Sciatic nerve (tissue), 2 donors: ENCODE data around the gene NOX4. TPM values are rescaled to one million over a fixed set of nuclear protein-coding genes. Genes with fewer than 3 reads are reported as not detected.

Experiments
- ATAC-seq: fragments of 200-7000 bp; cut with Tn5 transposase; one replicate; pipeline ENCODE4 v1.9.1; 2020; ENCODE audit warnings: mild to moderate bottlenecking, moderate library complexity
- DNase-seq: peaks from one replicate; pipeline ENCODE4 v3.0.0-alpha.2; 2020; ENCODE audit warnings: low spot score
- intact Hi-C: fragments of 100-400 bp; cut with DNase I; formaldehyde crosslinking; loops from one replicate; pipeline ENCODE4 v1.14.2; 2022
- total RNA-seq: library from RNA; stranded (reverse); fragmentation: NEBNext Ultra II Directional; extraction: Animal tissue kit (Norgen Biotek cat#: 25700); gene quantifications from one replicate; pipeline ENCODE4 v1.2.1, GENCODE V29; 2021
- donor health status: DM: no; HTN: no; CAD: no.
- donor health status: DM: no; HTN: no; CAD: no.

NOX4 gene
- total RNA-seq, result 16.0 TPM

DNA sequence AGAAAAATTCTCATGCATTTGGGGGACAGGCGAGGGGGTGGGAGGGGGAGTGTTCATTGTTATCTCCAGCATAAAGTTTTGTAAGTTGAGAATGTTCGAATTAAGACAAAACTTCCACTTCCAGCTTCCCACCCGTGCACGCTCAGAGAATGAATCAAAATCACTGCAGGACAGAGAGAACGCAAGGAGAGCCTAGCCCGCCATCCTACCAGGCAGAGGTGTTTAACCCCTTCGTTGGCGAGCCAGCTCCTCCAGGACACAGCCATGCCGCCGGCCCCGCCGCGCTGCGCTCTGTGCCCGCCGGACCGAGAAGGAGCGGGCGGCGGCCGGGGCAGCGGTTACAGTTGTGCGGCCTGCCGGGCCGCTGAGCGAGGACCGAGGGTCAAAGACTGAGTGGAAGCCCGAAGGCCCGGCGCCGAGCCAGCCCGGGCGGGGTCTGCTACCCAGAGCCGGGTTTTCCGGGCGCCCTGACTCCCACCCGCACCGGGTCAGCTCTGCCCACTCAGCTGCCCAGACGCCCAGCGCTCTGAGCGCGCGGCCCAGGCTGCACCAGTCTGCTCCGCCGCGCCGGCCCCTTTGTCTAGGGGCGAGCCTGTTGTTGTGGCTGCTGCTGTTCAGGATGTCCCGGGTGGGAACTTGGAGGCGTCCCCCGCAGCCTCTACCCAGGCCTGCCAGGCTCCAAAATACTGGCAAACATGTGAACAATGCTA lies at the start of gene NOX4:
Gene NOX4, minus strand, starts transcription at position 395 of the 710 bp plus-strand sequence. Its CDS starts 129 bp downstream, at position 266.
- peak; percentile 70 for DNase-seq
- peak; percentile 89 for ATAC-seq
- intact Hi-C loops, result no loop called here

DNA sequence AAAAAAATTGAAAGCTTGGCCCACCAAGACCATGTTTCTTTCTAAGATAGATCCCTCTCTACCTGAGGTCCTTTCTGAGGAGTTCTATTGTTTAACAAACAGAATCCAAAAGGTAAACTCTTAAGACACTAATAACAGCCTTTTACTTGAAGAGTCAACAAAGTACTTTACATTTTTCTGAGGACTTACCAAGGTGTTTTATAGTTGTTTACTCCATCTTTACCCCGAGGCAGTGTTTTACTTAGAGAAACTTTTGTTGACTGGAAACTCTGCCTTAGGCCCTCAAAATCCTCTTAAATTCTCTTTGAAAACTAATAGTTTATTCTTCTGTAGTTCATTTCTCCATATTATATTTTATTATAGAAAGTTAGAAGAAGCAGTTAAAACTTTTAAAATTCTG lies 49.7 kb upstream of the NOX4 start:
- no peak for ATAC-seq
- intact Hi-C loops, result no loop called here
- DNase-seq, result no peak

DNA sequence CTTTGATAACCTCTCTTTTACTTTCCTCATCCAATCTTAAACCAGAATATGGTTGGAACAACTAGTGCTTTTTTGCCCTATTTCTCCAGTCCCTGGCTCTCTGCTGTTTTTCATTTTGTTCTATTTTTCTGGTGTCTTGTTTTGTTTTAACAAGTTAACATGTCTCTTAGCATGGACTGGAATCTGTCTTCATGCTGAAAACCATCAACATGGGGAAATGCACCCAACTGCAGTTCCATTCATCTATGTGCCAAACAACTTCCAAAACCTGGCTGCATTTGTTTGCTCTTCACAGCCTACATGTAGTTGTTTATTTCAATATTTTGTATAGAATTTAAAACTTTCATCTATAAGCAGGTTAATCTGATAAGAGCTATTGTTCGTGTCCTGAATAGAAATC lies 46.8 kb upstream of the NOX4 start:
- DNase-seq, result no peak
- ATAC-seq, result no peak
- intact Hi-C loops, result no loop called here

DNA sequence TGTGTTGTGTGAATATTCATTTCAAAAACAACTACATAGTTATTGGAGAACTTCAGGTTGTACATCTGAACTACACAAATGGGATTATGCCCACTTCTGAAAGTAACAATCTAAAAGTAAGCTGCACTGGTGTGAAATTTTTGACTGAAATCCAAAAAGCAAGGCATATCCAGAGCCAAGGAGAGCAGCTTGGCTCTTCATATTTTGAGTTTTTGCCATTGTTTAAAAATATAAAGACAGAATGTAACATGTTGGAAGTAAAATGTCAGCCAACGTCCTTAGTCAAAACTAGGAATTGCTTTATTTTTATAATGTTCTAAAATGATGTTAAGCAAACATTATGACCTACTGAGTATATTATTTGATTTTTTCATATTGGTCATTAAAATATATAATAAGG lies 45.8 kb upstream of the NOX4 start:
- intact Hi-C loops, result no loop called here
- no peak for ATAC-seq
- DNase-seq, result no peak

DNA sequence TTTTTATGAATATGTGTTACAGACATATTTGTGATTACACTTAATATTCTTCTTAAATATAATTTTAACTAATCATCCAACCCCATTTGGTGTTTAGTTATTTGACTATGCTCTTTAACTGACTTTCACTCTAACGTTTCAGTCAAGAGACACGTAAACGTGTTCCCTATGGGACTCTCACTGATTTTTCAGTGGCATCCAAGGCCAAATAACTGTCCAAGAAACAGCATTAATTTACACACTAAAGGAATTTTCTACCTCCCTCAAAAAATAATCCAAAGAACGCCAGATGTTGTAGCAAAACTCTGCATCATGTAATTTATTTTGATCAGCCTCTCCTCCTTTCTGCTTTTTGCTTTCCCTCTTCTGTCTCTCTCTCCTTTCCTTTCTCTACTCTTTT lies 44.0 kb upstream of the NOX4 start:
- no peak for DNase-seq
- intact Hi-C loops, result no loop called here
- ATAC-seq, result no peak

DNA sequence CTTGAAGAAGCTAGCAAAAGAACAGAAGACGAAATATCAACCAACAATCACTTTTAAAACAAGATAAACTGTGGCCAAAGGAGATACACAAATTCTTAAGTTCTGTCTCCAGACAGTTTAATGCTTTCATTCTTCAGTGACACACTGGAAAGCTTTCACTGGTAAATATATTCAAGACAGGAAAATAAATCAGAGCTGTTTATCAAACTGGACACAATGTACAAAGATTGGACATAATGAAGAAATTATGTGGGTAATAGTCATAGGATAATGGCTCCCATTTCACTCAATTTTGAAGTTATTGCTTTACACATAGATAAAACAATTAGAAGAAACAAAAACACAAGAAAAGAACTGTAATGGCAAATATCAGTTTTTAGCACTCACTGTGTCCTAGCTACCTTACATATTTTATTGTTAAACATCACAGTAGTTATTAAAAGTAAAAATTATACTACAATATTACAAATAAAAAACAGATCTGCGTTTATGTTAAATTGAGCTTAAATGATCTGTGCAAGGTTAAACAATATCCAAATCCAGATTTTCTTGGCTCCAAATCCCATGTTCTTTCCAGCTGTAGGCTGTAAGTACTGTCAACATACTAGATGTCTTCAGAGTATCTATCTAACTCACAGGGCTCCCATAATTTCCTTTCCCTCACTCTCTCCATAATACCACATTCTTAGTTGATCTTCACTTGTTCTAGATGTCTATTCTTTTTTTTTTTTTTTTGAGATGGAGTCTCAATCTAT lies 38.6 kb upstream of the NOX4 start:
- intact Hi-C loops, result no loop called here
- DNase-seq (no peak), ATAC-seq (no peak)

DNA sequence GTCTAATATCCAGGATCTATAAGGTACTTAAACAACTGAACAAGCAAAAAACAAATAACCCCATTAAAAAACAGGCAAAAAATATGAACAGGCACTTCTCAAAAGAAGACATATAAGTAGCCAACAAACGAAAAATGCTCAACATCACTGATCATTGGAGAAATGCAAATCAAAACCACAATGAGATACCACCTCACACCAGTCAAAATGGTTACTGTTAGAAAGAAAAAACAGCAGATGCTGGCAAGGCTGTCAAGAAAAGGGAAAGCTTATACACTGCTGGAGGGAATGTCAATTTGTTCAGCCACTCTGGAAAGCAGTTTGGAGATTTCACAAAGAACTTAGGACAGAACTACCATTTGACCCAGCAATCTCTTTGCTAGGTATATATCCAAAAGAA lies 30.6 kb upstream of the NOX4 start:
- DNase-seq, result no peak
- intact Hi-C loops, result no loop called here
- ATAC-seq, result no peak

DNA sequence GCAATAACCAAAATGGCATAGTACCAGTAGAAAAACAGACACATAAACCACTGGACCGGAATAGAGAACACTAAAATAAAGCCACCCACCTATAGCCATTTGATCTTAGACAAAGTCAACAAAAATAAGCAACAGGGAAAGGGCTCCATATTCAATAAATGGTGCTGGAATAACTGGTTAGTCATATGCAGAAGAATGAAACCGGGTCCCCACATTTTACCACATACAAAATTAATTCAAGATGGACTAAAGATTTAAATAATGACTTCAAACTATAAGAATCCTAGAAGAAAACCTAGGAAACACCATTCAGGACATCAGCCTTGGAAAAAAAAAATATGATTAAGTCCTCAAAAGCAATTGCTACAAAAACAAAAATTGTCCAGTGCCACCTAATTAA lies 30.1 kb upstream of the NOX4 start:
- intact Hi-C loops, result no loop called here
- DNase-seq (no peak), ATAC-seq (no peak)

DNA sequence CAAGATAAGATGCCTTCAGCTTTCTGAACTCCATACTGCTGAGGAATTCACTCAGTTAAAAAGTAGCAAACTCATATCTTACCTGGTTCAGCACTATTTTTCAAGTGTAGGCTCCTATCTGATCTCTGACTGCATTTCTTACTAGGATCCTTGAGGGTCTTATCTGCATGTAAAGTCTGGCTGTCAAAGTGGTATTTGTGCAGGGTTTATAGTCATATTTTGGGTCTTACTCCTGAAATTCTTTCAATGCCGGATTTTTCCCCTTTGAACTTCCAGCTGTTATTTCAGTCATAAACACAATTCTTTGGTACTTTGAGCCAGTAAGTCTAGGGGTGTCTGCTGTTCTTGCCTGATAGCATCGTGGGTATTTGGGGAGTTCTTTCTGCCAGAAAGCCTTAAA lies 25.3 kb upstream of the NOX4 start:
- intact Hi-C loops, result no loop called here
- DNase-seq, result no peak
- no peak for ATAC-seq

DNA sequence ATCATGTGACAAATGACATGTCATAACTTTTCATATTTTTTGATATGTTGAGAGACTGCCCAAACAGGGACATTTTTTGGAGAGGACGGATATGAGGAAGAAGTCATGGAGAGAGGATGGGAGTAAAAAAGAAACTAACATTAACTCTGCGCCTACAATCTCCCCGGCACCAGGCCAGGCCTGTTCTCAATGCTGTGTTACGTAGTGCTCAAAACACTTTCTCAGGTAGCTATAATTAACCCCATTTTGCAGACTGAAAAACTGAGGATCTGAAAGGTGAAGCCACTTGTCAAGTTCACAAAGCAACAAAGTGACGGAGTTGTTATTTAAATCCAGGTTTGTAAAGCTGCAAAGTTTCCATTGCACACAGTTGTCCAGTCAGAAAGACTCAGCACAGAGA lies 17.4 kb upstream of the NOX4 start:
- intact Hi-C loops, result no loop called here
- DNase-seq (no peak), ATAC-seq (no peak)

DNA sequence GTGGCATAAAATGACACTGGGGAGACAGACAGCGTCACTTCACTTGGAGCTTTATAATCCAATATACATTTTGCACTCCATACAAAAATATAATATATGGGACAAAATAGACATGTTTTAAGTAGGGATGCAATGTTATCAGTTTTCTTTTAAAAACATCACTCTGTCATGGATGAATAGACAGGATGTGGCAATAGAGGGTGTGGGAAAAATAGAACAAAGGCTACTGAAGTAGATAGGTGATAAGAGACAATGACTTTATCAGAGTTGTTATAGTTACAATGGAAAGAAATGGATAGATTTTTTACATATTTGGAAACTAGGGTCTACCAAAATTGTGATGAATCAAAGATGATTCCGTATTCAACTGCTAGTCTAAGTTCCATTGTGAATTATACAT lies 13.1 kb upstream of the NOX4 start:
- intact Hi-C loops, result no loop called here

DNA sequence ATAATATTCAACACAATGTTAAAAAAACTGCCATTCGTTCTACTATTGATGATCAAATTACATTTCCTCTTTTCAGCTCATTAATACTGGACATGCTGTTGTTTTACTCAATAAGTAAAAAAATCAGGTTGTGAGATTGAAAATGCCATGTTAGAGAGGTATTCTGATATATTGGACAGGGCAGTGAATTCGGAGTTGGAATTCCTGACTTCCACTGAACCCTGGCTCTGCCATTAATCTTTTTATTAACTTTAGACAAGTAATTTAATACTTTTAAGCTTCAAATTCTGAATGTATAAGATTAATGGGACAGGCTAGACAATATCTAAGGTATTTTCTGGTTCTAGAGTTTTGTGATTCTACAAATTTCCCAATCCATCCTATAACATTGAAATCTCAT lies 12.2 kb upstream of the NOX4 start:
- DNase-seq, result no peak
- intact Hi-C loops, result no loop called here
- ATAC-seq, result no peak

More for the DNA sequence above, 13.1 kb upstream of the NOX4 start:
- no peak for DNase-seq
- no peak for ATAC-seq

DNA sequence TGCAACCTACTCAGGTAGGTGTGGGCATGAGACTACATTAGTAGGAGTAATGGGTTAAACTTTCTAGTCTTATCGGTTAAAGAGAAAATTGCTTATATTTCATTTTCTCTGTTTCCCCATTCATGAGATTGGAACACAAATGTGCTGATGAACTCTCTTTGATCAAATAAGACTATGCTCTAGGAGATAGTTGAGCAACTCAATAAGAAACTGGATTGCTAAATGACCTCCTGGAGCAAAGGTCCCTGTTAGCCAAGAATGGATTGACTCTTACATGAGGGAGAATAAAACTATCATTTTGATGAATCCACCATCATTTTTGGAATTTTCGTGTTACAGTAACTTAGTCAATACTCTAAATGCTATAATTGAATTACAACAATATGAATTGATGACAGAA lies 11.1 kb upstream of the NOX4 start:
- ATAC-seq (no peak), DNase-seq (no peak)
- intact Hi-C loops, result no loop called here

DNA sequence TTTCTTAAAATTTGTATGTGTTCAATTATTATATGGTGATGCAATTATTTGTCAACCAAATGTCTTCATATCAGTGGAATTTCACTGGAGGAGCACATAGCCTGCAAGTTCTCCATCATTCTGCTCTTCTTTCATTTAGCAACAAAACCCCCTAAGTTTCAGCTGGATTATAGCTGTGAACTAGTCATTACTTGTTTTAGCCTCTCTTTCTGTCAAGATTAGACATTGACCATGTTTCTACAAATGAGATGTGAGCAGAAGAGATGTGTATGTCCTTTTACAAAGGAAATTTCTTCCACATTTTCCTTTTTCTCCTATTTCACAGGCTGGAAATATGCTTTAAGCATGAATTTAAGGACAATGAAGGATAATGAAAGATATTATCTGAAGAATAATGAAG lies 9.2 kb upstream of the NOX4 start:
- DNase-seq (no peak), ATAC-seq (no peak)
- intact Hi-C loops, result no loop called here

DNA sequence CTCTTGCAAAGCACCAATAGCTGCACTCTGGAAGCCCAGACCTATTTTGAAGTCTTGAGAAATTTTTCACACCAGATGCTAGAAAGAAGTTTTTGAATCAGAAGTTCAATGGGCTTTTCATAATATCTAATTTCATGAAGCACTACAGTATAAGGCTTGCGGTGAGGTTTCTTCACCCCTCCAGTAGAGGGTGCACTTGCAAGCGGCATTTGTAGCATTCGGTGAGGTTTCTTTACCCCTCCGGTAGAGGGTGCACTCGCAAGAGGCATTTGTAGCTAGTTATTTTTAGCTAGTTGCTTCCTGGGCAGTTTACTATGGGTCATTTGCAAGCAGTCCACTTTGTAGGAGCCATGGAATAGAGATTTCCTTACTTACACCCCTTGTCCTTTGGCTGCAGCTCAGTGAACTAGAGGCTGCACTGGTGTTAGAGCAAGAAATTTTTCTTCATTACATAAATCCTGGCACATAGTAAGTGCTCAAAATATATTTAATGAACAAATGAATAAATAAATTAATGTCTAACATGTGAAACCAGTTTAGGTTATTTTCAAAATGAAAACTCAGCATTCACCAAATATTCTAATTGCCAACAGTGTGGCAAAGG lies 7.8 kb upstream of the NOX4 start:
- DNase-seq (no peak), ATAC-seq (no peak)
- intact Hi-C loops, result no loop called here

DNA sequence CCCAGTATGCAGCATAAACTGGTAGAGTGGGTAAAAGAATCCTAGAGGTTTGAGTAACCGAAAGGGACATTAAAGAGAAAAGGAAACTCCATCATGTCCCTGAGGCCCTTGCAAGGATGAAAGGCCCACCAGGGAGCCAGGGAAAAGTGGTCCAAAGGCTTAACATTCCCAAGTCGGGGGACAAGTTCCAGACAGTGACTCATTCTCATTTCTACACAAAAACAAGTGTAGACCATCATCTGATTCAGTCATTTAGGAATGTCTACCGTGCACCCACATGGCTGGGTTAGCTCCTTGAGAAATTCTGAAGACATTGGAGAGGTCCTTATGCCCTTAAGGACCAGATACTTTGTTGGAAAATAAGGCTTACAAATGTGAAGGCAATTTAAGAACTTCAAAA lies 4.8 kb upstream of the NOX4 start:
- ATAC-seq, result peak; percentile 64
- DNase-seq, result no peak
- intact Hi-C loops, result no loop called here

DNA sequence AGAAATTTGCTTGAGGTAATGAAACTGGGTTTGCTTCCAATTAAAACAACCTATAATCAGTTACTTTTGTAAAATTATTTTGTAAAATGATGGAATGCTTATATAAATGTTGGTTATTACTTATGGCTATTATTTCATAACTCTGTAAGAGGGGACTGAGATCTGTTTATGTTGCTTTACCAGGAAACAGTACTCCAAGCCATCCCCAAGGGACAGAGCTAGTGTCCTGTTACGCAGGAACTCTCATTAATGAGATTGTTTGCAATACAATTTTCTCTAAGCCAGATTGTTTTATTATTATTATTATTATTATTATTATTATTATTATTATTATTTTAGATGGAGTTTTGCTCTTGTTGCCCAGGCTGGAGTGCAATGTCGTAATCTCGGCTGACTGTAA lies 2.3 kb upstream of the NOX4 start:
- intact Hi-C loops, result no loop called here
- no peak for ATAC-seq
- no peak for DNase-seq

DNA sequence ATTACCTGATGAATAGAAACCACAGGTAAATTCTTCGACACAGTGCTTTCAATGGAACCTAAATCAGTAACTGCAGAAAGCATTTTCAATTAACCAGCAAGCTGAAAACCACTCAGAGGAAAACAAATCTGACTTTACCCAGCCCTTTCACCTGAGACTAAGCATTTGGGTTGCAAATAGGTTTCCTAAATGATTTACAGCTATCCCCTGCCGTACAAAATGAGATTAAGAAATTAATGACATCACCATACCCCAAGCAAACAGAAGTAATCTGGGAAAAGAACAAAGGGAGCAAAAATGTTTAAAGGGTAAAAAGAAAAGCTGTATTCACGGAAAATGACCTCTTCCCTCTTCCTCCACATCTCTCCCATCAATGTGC lies 584 bp downstream of the NOX4 start:
- ATAC-seq (no peak), DNase-seq (no peak)
- intact Hi-C loops, result no loop called here

DNA sequence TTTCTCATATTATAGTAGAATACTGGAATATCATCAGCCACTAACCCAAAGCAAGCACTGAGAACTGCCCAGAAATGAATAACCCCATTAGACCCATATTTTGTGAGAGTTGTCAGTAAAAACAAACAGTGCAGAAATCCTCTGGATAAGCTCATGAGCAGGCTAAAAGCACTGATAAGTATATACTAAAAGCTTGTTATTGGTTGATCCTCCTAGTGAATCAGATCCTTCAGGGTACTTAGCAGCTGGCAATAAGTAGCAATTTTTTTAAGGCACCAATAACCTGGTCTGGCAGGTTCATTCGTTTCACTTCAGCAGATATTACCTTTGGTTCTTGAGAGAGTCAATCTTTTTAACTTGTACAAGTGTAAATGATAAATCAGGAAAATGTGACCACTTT lies 1.2 kb downstream of the NOX4 start:
- no peak for ATAC-seq
- intact Hi-C loops, result no loop called here
- DNase-seq, result no peak

DNA sequence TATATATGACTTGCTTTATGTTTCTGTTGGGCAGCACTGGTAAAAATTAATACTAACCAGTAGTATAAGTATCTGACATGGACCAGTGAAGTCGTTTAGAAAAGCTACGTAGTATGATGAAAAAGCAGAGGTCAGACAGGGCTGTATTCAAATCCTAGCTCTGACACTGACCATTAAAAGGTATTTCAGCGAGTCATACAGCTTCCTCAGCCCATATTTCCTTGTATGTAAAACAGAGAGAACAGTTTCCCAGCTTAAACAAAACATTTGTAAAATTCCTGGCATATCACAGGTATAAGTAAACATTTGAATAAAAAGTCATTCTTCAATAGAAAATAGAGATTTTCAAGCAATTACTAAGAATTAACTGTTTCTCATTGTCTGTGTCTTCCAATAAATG lies 4.2 kb downstream of the NOX4 start:
- DNase-seq (no peak), ATAC-seq (no peak)
- intact Hi-C loops, result no loop called here

DNA sequence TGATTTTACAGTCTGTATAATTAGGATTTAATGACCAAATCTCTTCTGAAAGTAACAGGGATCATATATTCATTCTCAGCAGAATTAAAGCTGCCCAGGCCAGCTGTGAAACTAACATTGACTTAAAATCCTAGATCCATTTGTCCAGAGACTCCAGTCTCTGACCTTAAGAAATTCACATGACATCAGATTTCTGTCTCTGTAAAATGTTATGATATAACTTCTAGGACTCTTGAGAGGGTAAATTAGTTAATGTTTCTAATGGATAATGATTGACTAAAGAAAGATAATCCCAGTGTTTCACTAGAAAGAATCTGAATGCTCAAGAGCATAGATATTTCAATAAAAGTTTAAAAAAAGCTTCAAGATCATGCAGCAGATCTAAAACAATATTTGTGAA lies 6.3 kb downstream of the NOX4 start:
- ATAC-seq, result no peak
- DNase-seq, result no peak
- intact Hi-C loops, result no loop called here
